Neural cell (in vitro differentiated cells): ENCODE measurements around the gene HEPHL1. TPM values are rescaled to one million over a fixed set of nuclear protein-coding genes. Genes with fewer than 3 reads are reported as not detected.

Experiments used
- H2AFZ ChIP-seq: fragments of 200-600, 300-800 bp; sonication (generic), shearing (Covaris generic); 2 replicates; pipeline ENCODE4 v1.6.0; 2014; ENCODE audit warnings: low read depth, mild to moderate bottlenecking, antibody characterized with exemption, low read length, moderate library complexity
- H3F3A ChIP-seq: fragments of 200-600 bp; shearing (Covaris generic); 2 replicates; pipeline ENCODE4 v1.6.1; 2016; ENCODE audit warnings: mild to moderate bottlenecking, moderate library complexity, mixed read lengths, antibody characterized with exemption, low read length; ENCODE audit not compliant: insufficient read depth, poor library complexity, severe bottlenecking
- H3K27ac ChIP-seq: fragments of 200-600, 300-800 bp; sonication (generic), shearing (Covaris generic); 2 replicates; pipeline ENCODE4 v1.5.1; 2014; ENCODE audit warnings: mild to moderate bottlenecking, low read length, moderate library complexity
- H3K27me3 ChIP-seq: fragments of 300-800, 200-600 bp; sonication (generic), shearing (Covaris generic); 2 replicates; pipeline ENCODE4 v1.6.0; 2014; ENCODE audit warnings: mild to moderate bottlenecking, low read depth, low read length, moderate library complexity; ENCODE audit not compliant: insufficient read depth
- H3K36me3 ChIP-seq: fragments of 300-800, 200-600 bp; sonication (generic), shearing (Covaris generic); 2 replicates; pipeline ENCODE4 v1.5.1; 2014; ENCODE audit warnings: mild to moderate bottlenecking, antibody characterized with exemption, low read length, moderate library complexity; ENCODE audit not compliant: insufficient read depth
- H3K4me2 ChIP-seq: fragments of 300-800, 200-600 bp; sonication (generic), shearing (Covaris generic); 2 replicates; pipeline ENCODE4 v1.6.0; 2014; ENCODE audit warnings: mild to moderate bottlenecking, low read length
- H3K4me3 ChIP-seq: fragments of 300-800, 200-600 bp; sonication (generic), shearing (Covaris generic); 2 replicates; pipeline ENCODE4 v1.5.1; 2014; ENCODE audit warnings: mild to moderate bottlenecking, low read length, moderate library complexity
- H3K79me2 ChIP-seq: fragments of 200-600 bp; shearing (Covaris generic); replicated peaks from 2 replicates; pipeline ENCODE4 v1.6.0; 2014; ENCODE audit warnings: mild to moderate bottlenecking, low read length, moderate library complexity; ENCODE audit not compliant: insufficient read depth
- H3K9ac ChIP-seq: fragments of 300-800, 200-600 bp; sonication (generic), shearing (Covaris generic); 2 replicates; pipeline ENCODE4 v1.6.1; 2016; ENCODE audit warnings: mild to moderate bottlenecking, low read length, mixed read lengths
- H3K9me2 ChIP-seq: fragments of 200-600 bp; shearing (Covaris generic); 2 replicates; pipeline ENCODE4 v1.6.1; 2016; ENCODE audit warnings: mild to moderate bottlenecking, low read length, mixed read lengths; ENCODE audit not compliant: insufficient read depth
- H3K9me3 ChIP-seq: fragments of 200-600, 300-800 bp; sonication (generic), shearing (Covaris generic); 2 replicates; pipeline ENCODE4 v1.6.1; 2016; ENCODE audit warnings: mild to moderate bottlenecking, mixed run types, low read length, moderate library complexity, mixed read lengths
- H4K20me1 ChIP-seq: fragments of 200-600 bp; shearing (Covaris generic); 2 replicates; pipeline ENCODE4 v1.6.1; 2016; ENCODE audit warnings: mild to moderate bottlenecking, mixed run types; ENCODE audit not compliant: insufficient read depth
- CTCF ChIP-seq: fragments of 450-650 bp; IDR thresholded peaks from 2 replicates; pipeline ENCODE4 v1.5.1; 2014; ENCODE audit warnings: antibody characterized with exemption, mild to moderate bottlenecking, moderate library complexity; ENCODE audit not compliant: poor library complexity, severe bottlenecking
- EP300 ChIP-seq: fragments of 450-650 bp; conservative IDR thresholded peaks from 2 replicates; pipeline ENCODE4 v1.6.1; 2014; ENCODE audit warnings: antibody characterized with exemption, mild to moderate bottlenecking, moderate library complexity; ENCODE audit not compliant: poor library complexity, severe bottlenecking
- EZH2 ChIP-seq: fragments of 200-600, 300-800 bp; shearing (Covaris generic), sonication (generic); IDR thresholded peaks from 2 replicates; pipeline ENCODE4 v1.6.1; 2014; ENCODE audit warnings: antibody characterized with exemption, low read length, borderline replicate concordance, mild to moderate bottlenecking; ENCODE audit not compliant: insufficient read depth, poor library complexity, severe bottlenecking
- MXI1 ChIP-seq: fragments of 450-650 bp; conservative IDR thresholded peaks from 2 replicates; pipeline ENCODE4 v1.6.1; 2014; ENCODE audit warnings: antibody characterized with exemption, mild to moderate bottlenecking; ENCODE audit not compliant: poor library complexity, severe bottlenecking
- POLR2AphosphoS5 ChIP-seq: IDR thresholded peaks from 2 replicates; pipeline ENCODE4 v1.6.1; 2012
- RAD21 ChIP-seq: fragments of 450-650 bp; conservative IDR thresholded peaks from 2 replicates; pipeline ENCODE4 v1.6.1; 2014; ENCODE audit warnings: antibody characterized with exemption, mild to moderate bottlenecking, moderate library complexity
- REST ChIP-seq: IDR thresholded peaks from 2 replicates; pipeline ENCODE4 v1.6.1; 2012; ENCODE audit warnings: borderline replicate concordance
- SMC3 ChIP-seq: fragments of 450-650 bp; conservative IDR thresholded peaks from 2 replicates; pipeline ENCODE4 v1.6.1; 2014; ENCODE audit warnings: antibody characterized with exemption, mild to moderate bottlenecking, moderate library complexity; ENCODE audit not compliant: poor library complexity
- TAF1 ChIP-seq: IDR thresholded peaks from 2 replicates; pipeline ENCODE4 v1.6.1; 2012; ENCODE audit warnings: low read depth
- polyA plus RNA-seq: library from polyadenylated mRNA; depleted of rRNA; stranded (reverse); fragments of >200 nt; gene quantifications from 2 replicates; pipeline ENCODE4 v1.2.3, GENCODE V29; 2014

Gene HEPHL1
- polyA plus RNA-seq, 1 donor from 2014 or later: not detected

GRCh38 chr11:94090401-94090800 lies 69.2 kb downstream of the HEPHL1 start:
- H3K4me3 ChIP-seq: no peak overlapping the region
- H3F3A ChIP-seq: no peaks in the 10 kb centered on the region
- H3K79me2 ChIP-seq: no peaks in the 10 kb centered on the region
- no peaks in the 10 kb centered on the region for H4K20me1 ChIP-seq
- H2AFZ ChIP-seq: no peak overlapping the region
- H3K9ac ChIP-seq: no peak overlapping the region
- no peaks in the 10 kb centered on the region for H3K9me2 ChIP-seq
- no peaks in the 10 kb centered on the region for H3K9me3 ChIP-seq
- H3K27ac ChIP-seq: no peak overlapping the region
- TF ChIP-seq EP300: no peak
- TF ChIP-seq TAF1: no peak
- TF ChIP-seq POLR2AphosphoS5: no peak
- no peak for TF ChIP-seq RAD21
- TF ChIP-seq EZH2: no peak
- no peak for TF ChIP-seq MXI1
- TF ChIP-seq CTCF: no peak
- TF ChIP-seq REST: no peak
- no peak for TF ChIP-seq SMC3
- H3K27me3 ChIP-seq: no peaks in the 10 kb centered on the region
- H3K4me2 ChIP-seq: no peak overlapping the region
- H3K36me3 ChIP-seq: no peaks in the 10 kb centered on the region

GRCh38 chr11:94091091-94091490 lies 69.9 kb downstream of the HEPHL1 start:
- Histone ChIP-seq H3K4me2 (no peak overlapping the region), H3K36me3 (no peaks in the 10 kb centered on the region), H4K20me1 (no peaks in the 10 kb centered on the region), H3K27me3 (no peaks in the 10 kb centered on the region), H3K27ac (no peak overlapping the region), H2AFZ (no peak overlapping the region), H3F3A (no peaks in the 10 kb centered on the region), H3K9me3 (no peaks in the 10 kb centered on the region), H3K9me2 (no peaks in the 10 kb centered on the region), H3K79me2 (no peaks in the 10 kb centered on the region), H3K9ac (no peak overlapping the region), H3K4me3 (no peak overlapping the region)
- TF ChIP-seq EZH2 (no peak), REST (no peak), POLR2AphosphoS5 (no peak), MXI1 (no peak), RAD21 (no peak), EP300 (no peak), SMC3 (no peak)
